Measurements from ENCODE around the gene MYH14.

MYH14 gene

DNA sequence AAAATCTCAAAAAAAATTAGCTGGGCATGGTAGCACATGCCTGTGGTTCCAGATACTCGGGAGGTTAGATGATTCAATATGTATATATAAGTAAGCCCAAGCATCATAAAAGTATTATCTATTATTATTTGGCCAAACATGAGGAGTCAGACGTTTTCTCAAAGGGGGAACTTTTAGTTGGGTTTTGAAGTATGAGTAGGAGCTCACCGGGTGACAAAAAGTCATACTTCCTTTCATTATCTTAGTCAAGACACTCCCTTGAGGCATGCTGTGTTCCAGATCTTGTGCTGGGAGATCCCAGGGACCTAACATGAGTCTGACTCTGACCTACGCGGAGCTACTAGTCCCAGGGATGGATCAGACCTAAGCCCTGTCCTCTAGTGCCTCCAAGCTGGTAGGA lies 8.2 kb upstream of the MYH14 start:
- DNase-seq (ENCODE audit: low read depth): no peak

DNA sequence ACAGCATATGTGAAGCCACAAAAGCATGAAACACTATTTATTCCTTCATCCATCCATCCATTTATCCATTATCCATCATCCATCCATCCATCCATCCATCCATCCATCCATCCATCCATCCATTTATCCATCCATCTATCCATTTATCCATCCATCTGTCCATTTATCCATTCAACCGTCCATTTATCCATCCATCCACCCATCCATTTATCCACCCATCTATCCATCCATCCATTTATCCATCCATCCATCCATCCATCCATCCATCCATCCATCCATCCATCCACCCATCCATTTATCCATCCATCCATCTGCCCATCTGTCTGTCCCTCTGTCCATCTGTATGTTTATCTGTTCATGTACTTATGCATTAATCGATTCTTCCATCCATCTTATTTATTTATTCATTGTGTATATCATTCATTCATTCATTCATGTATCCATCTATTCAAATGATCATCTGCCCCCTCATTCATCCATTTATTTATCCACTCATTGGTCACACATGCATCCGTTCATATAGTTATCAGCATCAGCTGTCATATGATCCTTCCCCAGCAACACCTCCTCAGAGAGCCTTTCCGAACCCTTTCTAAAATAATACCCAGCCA lies 7.0 kb upstream of the MYH14 start:
- DNase-seq (ENCODE audit: low read depth): no peak

DNA sequence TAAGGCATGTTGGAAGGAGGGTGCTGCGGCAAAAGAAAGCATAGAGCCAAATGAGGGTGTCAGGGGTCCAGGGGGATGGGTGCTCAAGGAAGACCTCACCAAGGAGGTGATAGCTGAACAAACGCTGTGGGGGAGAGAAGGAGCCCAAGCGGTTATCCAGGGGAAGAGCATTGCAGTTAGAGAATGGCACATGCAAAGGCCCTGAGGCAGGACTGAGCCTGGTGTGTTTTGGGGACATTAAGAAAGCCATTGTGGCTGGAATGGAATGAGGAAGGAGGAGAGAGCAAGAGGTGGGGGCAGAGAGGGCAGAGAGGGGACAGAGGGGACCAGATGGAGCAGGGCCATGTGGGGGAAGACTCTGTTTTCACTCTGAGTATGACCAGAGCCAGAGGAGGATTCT lies 6.1 kb upstream of the MYH14 start:
- no peak for DNase-seq (ENCODE audit: low read depth)

DNA sequence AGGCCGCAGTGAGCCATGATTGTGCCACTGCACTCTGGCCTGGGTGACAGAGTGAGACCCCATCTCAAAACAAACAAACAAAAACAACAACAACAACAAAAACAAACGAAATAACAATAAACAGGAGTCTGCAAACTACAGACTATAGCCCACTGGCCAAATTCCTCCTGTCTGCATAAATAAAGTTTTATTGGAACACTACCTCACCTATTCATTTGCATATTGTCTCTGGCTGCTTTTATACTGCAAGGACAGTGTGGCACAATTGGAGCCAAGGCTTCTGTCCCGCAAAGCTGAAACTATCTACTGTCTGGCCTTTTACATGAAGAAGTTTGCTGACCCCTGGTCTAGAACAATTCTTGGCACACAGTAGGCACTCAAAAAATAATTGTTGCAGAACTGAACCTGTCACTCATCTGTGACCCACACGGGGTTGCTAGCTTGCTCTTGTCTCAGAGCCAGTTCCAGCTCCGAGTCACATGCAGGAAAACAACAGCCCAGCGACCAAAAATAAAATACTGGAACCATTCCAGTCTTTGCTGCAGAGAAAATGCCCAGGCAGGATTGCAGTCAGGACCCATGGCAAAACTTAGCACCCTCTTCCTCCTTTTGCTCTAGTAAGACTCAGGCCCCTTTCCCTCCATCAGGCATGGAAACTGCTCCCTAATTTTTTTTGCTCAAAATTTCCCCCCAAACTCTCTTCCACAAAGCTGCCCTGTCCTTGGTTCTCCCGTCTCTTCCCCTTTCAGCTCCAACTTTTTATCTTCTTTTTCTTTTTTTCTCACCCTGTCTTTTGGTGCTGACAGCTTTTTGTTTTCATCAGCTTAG lies 4.8 kb upstream of the MYH14 start:
- DNase-seq (ENCODE audit: low read depth): no peak

DNA sequence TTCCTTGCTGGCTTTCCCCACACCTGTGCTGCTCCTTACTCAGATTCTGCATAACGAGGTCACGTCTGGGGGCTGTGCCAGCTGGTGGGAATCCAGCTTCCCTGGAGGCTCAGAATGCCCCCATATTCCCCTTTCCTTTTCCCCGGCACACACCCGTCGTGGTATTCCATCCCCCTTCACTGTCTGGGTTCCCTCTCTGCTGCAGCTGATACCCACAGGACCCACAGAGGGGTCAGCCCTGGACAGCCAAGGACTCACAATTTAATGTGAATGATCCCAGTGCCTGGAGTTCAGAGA lies 4.2 kb upstream of the MYH14 start:
- no peak for DNase-seq (ENCODE audit: low read depth)

DNA sequence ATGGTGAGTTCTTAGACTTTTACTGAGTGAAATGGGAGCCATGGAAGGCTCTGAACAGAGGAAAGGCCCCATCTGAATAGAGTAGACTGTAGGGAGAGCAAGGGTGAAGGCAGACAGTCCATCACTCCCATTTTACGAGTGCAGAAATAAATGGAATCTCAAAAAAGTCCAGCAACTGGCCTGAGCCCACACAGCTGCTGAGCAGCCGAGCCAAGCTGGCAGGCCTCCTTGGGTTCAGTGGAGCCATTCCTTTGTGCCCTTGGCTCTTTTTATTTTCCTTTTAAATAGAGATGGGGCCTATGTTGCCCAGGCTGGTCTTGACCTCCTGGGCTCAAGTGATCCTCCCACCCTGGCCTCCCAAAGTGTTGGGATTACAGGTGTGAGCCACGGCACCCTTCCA lies 1.0 kb upstream of the MYH14 start:
- no peak for DNase-seq (ENCODE audit: low read depth)

DNA sequence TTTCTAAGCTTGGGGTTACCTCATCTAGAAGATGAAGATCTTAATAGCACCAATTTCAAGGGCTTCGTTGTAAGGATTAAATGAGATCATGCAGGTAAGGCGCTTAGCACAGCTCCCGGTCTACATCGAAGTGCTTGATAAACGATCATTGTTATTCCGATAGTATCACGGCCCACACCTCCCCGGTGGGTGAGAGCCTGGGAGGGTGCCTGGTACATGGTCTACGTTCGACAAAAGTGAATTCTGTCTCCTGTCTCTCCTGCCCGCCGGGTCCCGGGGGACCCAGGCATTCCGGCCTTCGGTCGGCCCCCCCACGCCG lies 501 bp upstream of the MYH14 start:
- DNase-seq (ENCODE audit: low read depth): no peak

DNA sequence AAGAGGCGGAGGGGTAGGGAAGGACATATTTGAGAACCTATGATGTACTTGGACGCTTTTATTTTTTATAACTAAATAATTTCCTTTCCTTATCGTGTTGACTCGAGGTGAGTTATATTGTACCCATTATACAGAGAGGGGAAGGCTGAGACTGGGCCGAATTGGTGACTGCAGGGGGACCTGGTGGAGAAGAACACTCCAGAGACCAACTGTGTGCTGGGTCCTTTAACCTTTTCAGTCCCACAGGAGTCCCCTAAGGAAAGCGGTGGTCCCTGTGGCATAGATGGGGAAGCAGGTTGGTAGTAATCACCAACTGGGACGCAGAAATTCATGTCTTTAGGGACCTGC lies 633 bp downstream of the MYH14 start:
- DNase-seq (ENCODE audit: low read depth): no peak

DNA sequence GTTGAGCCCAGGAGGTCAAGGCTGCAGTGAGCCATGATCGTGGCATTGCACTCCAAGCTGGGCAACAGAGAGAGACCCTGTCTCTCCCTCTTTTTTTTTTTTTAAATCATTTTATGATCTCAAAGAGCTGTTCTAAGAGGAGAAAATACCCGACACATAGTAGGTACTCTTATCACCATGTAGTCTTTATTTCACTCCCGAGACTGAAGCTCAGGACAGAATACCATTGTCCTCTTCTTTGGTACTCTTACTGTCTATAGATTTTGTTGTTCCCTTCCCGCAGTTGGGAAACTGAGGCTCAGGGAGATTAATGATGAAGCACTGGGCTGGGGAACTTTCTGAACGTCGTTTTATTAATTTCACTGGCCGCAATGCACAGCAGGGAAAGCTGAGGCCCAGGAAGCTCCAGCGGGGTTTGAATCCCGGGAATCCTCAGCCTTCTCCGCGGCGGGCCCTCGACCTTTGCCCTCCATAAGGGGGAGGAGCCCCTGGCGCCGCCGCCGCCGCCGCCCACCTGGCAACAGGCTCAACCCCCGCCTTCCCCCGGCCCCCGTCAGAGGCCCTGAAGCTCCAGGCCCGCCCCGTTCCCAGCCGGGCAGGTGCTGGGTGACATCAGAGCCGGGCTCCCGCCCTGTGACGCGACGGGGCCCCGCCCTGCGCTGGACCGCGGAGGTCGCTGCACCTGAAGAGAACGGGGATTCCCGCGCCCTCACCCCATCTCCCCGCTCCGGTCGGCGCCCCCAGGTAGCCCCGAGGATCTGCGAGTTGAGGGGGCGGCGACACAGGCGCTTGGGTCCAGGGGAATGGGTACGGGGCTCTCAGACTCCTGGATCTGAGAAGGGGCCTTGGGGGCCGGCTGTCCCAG lies 1.6 kb downstream of the MYH14 start:
- DNase-seq (ENCODE audit: low read depth): no peak

DNA sequence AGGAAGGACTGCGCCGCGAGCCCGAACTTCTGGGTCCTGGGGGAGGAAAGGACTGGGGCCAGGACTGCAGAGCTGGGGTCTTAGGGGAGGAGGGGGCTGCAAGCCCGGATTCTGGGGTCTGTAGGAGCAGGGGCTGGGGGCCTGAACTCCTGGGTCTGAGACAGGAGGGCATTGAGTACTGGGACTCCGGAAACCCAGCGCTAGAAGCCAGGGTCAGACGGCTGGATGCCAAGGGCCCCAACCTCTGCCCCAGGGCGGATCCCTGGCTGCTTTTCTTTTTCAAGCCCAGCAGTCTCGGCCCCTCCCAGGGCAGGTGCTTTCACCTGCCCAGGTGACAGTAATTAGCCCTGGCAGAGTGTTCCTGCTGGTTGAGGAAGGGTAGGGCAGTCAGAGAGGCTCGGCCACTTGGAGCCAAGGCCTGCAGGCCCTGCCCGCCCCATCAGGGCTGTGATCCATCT lies 2.3 kb downstream of the MYH14 start:
- DNase-seq (ENCODE audit: low read depth): no peak

DNA sequence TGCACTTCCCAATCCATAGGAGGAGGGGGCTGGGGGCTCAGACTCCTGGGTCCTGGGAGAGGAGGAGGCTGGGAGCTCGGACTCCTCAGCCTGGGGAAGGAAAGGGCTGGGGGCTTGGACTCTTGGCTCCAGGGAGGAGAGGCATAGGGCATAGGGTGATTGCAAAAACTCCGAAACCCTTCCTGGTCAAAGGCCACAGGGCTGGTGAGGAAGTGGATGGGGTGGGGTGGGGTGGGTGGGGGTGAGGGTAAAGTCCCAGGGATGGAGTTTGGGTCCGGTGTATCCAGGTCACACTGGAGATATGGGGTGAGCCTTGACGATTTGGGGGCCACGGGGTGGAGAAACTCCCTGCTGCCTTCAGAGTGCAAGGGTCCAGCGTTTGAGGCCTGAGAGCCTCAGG lies 2.8 kb downstream of the MYH14 start:
- no peak for DNase-seq (ENCODE audit: low read depth)

DNA sequence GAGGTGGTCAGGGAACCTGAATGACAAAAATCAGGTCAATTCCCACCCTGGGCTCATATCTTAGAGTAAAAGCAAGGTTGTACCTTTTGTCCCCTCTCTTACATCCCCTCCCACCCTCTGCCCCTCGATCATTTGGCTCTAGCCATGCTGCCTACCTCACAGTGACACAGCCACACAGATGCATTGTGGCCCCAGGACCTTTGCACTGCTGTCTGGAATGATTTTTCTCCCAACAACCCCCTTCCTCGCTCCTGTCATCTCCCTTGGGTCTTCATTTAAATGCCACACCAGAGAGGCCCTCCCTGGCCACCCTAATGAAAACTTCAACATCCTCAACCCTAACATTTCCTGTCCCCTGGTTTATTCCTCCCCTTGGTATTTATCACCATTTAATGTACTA lies 4.3 kb downstream of the MYH14 start:
- DNase-seq (ENCODE audit: low read depth): no peak

DNA sequence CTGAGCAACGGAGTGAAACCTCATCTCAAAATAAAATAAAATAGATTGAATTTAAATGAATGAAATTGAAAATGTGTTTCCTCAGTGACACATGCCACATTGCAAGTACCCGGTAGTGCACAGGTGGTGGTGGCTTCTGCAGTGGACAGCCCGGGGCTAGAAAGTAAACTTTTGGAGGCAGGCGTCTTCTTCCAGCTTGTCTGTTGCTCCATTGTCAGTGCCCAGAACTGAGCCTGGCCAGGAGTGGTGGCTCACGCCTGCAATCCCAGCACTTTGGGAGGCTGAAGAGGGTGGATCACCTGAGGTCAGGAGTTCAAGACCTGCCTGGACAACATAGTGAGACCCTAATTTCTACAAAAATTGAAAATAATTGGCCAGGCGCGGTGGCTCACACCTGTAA lies 5.7 kb downstream of the MYH14 start:
- DNase-seq (ENCODE audit: low read depth): no peak

DNA sequence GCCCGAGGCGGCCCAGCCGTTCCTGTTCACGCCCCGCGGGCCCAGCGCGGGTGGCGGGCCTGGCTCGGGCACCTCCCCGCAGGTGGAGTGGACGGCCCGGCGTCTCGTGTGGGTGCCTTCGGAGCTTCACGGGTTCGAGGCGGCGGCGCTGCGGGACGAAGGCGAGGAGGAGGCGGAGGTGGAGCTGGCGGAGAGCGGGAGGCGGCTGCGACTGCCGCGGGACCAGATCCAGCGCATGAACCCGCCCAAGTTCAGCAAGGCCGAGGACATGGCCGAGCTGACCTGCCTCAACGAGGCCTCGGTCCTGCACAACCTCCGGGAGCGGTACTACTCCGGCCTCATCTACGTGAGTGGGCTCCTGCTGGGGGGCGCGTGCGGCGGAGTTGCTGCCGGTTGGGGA lies 7.0 kb downstream of the MYH14 start:
- no peak for DNase-seq (ENCODE audit: low read depth)

DNA sequence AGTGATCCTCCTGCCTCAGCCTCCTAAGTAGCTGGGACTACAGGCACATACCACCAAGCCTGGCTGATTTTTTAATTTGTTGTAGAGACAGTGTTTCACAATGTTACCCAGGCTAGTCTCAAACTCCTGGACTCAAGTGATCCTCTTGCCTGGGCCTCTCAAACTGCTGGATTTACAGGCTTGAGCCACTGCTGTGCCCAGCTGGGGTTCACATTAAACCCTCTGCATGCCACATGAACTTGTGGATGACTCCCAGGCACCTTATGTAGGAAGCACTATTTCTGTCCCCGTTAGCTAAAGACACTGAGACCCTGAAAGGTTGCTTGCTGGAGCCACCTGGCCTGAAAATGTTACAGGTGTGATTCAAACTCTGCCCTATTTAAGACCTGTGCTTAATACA lies 10.5 kb downstream of the MYH14 start:
- no peak for DNase-seq (ENCODE audit: low read depth)

DNA sequence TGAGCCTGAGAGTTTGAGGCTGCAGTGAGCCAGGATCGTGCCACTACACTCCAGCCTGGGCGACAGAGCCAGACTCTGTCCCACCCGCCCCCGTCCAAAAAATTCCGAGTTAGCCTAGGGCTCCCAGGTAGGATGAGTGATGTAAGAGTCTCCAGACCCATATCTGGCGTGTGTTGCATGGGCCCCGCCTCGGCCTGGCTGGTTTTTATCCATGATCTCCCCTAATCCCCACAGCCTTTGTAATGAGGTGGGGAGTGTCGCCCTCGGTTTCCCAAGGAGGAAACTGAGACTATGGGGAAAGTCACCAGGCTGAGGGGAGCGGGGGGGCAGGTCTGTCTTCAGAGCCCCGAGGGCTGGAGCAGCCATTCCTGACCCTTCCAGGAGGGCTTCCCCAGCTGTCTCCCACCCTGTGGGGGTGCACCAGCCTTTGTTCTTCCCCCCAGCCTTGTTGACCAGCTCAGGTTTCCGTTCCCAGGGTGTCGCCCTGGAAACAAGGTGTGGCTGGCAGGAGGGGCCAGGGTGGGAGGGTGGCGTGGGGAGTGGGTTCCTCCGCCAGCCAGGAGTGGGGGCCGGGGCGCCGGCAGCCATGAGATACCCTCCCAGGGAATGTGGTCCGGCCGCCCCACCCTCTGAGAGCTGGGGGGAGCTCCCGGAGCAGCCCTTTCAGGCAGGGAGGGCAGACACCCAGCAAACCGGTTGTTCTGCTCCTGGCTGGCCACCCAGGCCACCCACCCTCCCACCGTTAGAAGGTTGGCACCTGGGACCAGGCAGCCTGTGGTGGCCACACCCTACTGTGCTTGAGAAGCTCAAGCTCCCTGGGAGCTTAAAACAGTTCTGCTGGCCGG lies 11.5 kb downstream of the MYH14 start:
- DNase-seq (ENCODE audit: low read depth): no peak

DNA sequence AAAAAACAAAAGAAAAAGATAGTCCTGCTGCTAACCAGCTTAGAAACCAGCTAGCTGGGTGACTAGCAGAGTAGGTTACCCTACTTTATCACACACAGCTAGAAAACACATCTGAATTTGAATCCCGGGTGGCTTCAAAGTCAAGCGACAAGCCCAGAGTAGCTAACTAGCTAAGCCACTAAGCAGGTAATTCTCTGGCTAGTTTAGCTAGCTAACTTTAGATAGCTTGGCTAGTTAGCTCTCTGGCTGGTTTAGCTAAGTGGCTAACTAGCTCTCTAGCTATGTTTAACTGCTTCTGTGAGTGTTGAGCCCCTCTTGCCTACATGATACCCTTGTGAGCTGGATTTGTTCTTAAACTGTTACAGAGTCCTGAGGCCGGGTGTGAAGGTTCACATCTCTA lies 12.4 kb downstream of the MYH14 start:
- DNase-seq (ENCODE audit: low read depth): no peak

DNA sequence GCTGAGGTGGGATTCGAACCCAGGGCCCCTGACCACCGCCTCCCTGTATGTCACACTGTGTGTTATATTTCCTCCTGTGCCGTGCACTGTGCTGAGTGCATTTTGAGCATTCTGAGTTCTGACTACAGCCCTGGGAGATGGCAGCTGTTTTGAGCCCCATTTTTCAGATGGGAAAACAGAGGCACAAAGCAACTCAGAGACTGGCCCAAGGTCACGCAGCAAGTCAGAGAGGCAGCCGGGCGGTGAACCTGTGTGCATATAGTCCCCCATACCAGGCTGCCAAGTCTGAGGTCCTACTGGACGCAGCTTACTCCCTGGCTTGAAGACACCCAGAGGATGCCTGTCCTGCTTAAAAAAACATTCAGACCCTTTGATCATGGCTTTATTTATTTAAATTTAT lies 17.7 kb downstream of the MYH14 start:
- no peak for DNase-seq (ENCODE audit: low read depth)

DNA sequence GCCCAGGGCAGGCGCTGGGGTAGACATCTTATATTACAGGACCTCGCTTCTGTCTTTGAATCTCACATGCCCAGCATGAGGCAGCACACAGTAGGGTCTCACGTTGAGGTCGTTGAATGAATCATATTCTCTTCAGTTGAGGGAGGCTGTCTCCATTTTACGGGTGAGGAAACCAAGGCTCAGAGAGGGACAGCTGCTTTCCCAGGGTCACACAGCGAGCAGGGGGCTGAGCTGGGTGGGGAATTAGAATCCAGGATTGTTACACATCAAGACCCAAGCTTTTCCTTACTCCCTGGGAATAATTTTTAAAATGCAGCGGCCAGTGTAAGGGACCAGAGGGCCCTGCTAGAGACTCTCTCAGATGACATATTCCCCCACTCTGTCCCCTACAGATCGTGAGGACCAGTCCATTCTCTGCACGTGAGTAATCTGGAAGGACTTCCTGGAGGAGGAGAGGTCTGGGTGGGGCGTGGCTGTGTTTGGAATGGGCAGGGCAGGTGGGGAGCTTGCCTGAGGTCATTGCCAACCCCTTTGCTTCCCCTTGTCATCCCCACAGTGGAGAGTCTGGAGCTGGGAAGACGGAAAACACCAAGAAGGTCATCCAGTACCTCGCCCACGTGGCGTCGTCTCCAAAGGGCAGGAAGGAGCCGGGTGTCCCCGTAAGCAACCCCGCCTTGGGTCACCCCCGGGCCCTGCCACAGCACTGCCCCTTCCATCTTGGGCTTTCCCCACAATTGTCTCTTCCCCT lies 19.4 kb downstream of the MYH14 start:
- DNase-seq (ENCODE audit: low read depth): no peak

DNA sequence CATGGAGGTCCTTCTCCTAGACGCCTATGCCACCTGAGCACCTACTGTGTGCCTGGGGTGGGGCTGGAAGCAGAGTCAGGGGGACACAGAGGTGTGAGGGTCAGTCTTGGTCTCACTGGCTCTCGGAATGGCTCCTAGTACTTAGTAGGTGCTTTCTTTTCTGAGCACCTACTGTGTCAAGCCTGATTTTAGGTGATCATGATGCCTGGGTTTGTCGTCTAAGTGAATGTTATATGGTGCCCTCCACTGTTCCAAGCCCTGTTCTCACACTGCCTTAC lies 20.0 kb downstream of the MYH14 start:
- no peak for DNase-seq (ENCODE audit: low read depth)

DNA sequence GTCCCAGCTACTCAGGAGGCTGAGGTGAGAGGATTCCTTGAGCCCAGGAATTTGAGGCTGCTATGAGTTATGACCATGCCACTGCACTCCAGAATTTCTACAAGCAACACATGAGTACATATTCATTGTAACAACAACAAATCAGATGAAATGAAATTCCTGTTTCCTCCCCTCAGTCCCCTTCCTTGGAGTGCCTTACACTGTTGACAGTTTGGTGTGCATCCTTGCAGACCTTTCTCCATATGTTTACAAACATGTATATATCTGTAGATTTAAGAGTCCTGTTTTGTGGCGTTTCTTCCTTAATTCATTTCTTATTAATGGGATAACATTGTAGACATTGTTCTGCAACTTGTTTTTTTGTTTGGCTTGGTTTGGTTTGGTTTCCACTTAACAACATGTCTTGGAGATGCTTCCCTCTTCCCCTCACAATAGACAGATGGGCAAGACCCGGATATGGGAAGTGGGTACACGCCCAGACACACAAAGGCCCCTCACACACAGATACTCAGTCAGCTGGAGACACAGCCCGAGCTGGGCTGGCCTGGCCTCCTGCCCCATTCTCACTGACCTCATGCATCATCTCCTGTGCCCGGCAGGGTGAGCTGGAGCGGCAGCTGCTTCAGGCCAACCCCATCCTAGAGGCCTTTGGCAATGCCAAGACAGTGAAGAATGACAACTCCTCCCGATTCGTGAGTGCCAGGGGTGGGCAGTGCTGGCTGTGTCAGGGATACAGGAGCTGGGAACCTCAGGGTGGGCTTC lies 21.7 kb downstream of the MYH14 start:
- no peak for DNase-seq (ENCODE audit: low read depth)
